Loucy (cell line): Measurements from ENCODE around the gene NCOA6.

ENCODE experiments used
- EZH2phosphoT487 ChIP-seq: fragments of 200-600 bp; IDR thresholded peaks from 2 replicates; pipeline ENCODE4 v1.6.1; 2018; ENCODE audit warnings: antibody characterized with exemption, mild to moderate bottlenecking, moderate library complexity, borderline replicate concordance
- TF ChIP-seq, protein P1 (sequence below): fragments of 200-600 bp; sonication (generic); conservative IDR thresholded peaks from 2 replicates; pipeline ENCODE4 v1.5.1; 2014; ENCODE audit warnings: mild to moderate bottlenecking, antibody characterized with exemption, low read length

DNA sequence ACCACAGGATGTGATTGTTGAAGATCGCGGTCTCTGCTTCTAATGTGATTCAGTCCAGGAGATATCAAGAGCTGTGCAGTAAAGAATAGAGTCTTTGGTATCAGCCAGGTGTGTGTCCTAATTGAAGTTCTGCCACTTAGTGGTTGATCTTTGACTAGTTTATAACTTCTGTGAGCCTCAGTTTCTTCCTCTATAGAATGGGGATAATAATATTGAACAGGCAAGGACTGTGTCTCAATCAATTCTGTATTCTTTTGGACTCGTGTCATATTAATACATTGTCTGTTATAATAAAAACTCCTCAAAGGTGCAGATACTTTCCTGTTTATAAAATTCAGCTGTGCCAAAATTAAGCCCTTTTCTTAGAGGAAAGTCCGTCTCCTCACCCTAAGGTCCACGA, 23.1 kb upstream of the NCOA6 start:
- TF ChIP-seq, protein P1, sequence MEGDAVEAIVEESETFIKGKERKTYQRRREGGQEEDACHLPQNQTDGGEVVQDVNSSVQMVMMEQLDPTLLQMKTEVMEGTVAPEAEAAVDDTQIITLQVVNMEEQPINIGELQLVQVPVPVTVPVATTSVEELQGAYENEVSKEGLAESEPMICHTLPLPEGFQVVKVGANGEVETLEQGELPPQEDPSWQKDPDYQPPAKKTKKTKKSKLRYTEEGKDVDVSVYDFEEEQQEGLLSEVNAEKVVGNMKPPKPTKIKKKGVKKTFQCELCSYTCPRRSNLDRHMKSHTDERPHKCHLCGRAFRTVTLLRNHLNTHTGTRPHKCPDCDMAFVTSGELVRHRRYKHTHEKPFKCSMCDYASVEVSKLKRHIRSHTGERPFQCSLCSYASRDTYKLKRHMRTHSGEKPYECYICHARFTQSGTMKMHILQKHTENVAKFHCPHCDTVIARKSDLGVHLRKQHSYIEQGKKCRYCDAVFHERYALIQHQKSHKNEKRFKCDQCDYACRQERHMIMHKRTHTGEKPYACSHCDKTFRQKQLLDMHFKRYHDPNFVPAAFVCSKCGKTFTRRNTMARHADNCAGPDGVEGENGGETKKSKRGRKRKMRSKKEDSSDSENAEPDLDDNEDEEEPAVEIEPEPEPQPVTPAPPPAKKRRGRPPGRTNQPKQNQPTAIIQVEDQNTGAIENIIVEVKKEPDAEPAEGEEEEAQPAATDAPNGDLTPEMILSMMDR, result no peak
- no peak for TF ChIP-seq EZH2phosphoT487
